PC-9 (cell line): Measurements from ENCODE around the gene TP53TG5.

Source experiments
- EZH2 ChIP-seq: fragments of 200-600 bp; sonication (generic); IDR thresholded peaks from 2 replicates; pipeline ENCODE4 v1.8.0; 2017; ENCODE audit warnings: antibody characterized with exemption, low read depth
- TF ChIP-seq, protein P1 (sequence below): fragments of 200-600 bp; sonication (generic); conservative IDR thresholded peaks from 2 replicates; pipeline ENCODE4 v1.6.1; 2017; ENCODE audit warnings: mixed run types, antibody characterized with exemption, mild to moderate bottlenecking, moderate library complexity

DNA sequence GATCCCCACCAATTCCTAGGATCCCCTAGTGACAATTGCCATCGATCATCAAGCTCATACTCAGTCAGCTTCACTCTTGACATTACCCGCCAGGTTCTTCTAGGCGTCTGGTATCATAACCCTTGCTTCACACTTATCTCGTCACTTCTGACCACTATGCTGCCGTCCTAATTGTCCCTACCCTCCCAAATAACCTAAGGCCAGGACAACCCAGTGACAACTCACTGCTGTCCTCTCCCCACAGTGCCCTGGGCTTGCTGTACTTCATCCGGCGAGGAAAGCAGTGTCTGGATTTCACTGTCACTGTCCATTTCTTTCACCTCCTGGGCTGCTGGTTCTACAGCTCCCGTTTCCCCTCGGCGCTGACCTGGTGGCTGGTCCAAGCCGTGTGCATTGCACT is 11.5 kb downstream of the TP53TG5 start:
- TF ChIP-seq, protein P1, sequence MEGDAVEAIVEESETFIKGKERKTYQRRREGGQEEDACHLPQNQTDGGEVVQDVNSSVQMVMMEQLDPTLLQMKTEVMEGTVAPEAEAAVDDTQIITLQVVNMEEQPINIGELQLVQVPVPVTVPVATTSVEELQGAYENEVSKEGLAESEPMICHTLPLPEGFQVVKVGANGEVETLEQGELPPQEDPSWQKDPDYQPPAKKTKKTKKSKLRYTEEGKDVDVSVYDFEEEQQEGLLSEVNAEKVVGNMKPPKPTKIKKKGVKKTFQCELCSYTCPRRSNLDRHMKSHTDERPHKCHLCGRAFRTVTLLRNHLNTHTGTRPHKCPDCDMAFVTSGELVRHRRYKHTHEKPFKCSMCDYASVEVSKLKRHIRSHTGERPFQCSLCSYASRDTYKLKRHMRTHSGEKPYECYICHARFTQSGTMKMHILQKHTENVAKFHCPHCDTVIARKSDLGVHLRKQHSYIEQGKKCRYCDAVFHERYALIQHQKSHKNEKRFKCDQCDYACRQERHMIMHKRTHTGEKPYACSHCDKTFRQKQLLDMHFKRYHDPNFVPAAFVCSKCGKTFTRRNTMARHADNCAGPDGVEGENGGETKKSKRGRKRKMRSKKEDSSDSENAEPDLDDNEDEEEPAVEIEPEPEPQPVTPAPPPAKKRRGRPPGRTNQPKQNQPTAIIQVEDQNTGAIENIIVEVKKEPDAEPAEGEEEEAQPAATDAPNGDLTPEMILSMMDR = no peak
- no peak for TF ChIP-seq EZH2
